IMR-90 (cell line): ENCODE data around the gene SURF6. TPM values are rescaled to one million over a fixed set of nuclear protein-coding genes. Genes with fewer than 3 reads are reported as not detected.

Source experiments
- ATAC-seq: fragments of 200-7000 bp; cut with Tn5 transposase; 2 replicates; pipeline ENCODE4 v1.9.1; 2020; ENCODE audit warnings: low read depth, mild to moderate bottlenecking, moderate library complexity
- BruUV-seq: library from RNA; stranded (reverse); fragments of 400-500 nt; replicated peaks from 2 replicates; lab custom pipeline; 2021; lab: Mats Ljungman, UMichigan
- CTCF ChIA-PET: fragments of 300-600 bp; formaldehyde crosslinking; extraction: SDS; loops from one replicate; lab custom pipeline; 2021; ENCODE audit warnings: antibody characterized with exemption; lab: Yijun Ruan, JAX
- POLR2A ChIA-PET: fragments of 300-600 bp; sonication (Branson Sonifier 250); formaldehyde crosslinking; loops from one replicate; lab custom pipeline; 2022; ENCODE audit warnings: antibody characterized with exemption; ENCODE audit not compliant: unreplicated experiment; lab: Charles Lee
- DNase-seq: peaks from one replicate; pipeline ENCODE4 v3.0.0; 2013
- H2AFZ ChIP-seq: replicated peaks from 2 replicates; pipeline ENCODE3; 2013; ENCODE audit warnings: low read length, mild to moderate bottlenecking; ENCODE audit not compliant: poor library complexity
- H2AK5ac ChIP-seq: 2 replicates; pipeline ENCODE4 v1.6.1; 2013; ENCODE audit warnings: low read depth, low read length, inconsistent platforms
- H2AK9ac ChIP-seq: replicated peaks from 2 replicates; pipeline ENCODE3; 2013; ENCODE audit warnings: mild to moderate bottlenecking, low read depth, low read length, moderate library complexity; ENCODE audit not compliant: poor library complexity
- H2BK120ac ChIP-seq: 2 replicates; pipeline ENCODE4 v1.6.1; 2013; ENCODE audit warnings: low read depth, low read length, inconsistent platforms
- H2BK15ac ChIP-seq: 3 replicates; pipeline ENCODE4 v1.6.1; 2013; ENCODE audit warnings: low read depth, low read length, inconsistent platforms
- H2BK20ac ChIP-seq: 2 replicates; pipeline ENCODE4 v1.6.1; 2013; ENCODE audit warnings: low read depth, mild to moderate bottlenecking, inconsistent platforms, low read length, moderate library complexity
- H2BK5ac ChIP-seq: 2 replicates; pipeline ENCODE4 v1.6.1; 2013; ENCODE audit warnings: mild to moderate bottlenecking, low read depth, low read length, inconsistent platforms; ENCODE audit not compliant: poor library complexity, severe bottlenecking
- H3K14ac ChIP-seq: replicated peaks from 2 replicates; pipeline ENCODE4 v1.6.1; 2013; ENCODE audit warnings: low read depth, low read length, inconsistent platforms
- H3K18ac ChIP-seq: 2 replicates; pipeline ENCODE4 v1.6.1; 2013; ENCODE audit warnings: low read depth, low read length, control low read depth
- H3K23ac ChIP-seq: 2 replicates; pipeline ENCODE4 v1.6.1; 2013; ENCODE audit warnings: low read depth, low read length, inconsistent platforms
- H3K27ac ChIP-seq: 2 replicates; pipeline ENCODE4 v1.5.1; 2013; ENCODE audit warnings: mild to moderate bottlenecking, control low read depth, low read length; ENCODE audit not compliant: insufficient read depth
- H3K27me3 ChIP-seq: 2 replicates; pipeline ENCODE4 v1.6.1; 2013; ENCODE audit warnings: low read length; ENCODE audit not compliant: control insufficient read depth, insufficient read depth
- H3K36me3 ChIP-seq: 2 replicates; pipeline ENCODE4 v1.6.1; 2013; ENCODE audit warnings: low read length, mixed read lengths; ENCODE audit not compliant: control insufficient read depth, insufficient read depth
- H3K4ac ChIP-seq: 2 replicates; pipeline ENCODE4 v1.6.1; 2013; ENCODE audit warnings: low read depth, low read length, inconsistent platforms
- H3K4me1 ChIP-seq: 2 replicates; pipeline ENCODE4 v1.6.1; 2013; ENCODE audit warnings: low read length, mixed read lengths; ENCODE audit not compliant: control insufficient read depth, insufficient read depth
- H3K4me2 ChIP-seq: 2 replicates; pipeline ENCODE4 v1.6.1; 2013; ENCODE audit warnings: low read depth, mild to moderate bottlenecking, control low read depth, low read length, moderate library complexity
- H3K4me3 ChIP-seq: 2 replicates; pipeline ENCODE4 v1.5.1; 2013; ENCODE audit warnings: low read depth, mild to moderate bottlenecking, control low read depth, low read length, moderate library complexity; ENCODE audit not compliant: insufficient read depth
- H3K56ac ChIP-seq: 2 replicates; pipeline ENCODE4 v1.6.1; 2013; ENCODE audit warnings: low read length, inconsistent platforms; ENCODE audit not compliant: insufficient read depth; ENCODE audit errors: extremely low read depth
- H3K79me1 ChIP-seq, 2 experiments: 2 replicates each; pipeline ENCODE4 v1.6.1; 2013; ENCODE audit warnings: low read length in 2 of 2, inconsistent platforms in 1 of 2, low read depth in 1 of 2
- H3K9ac ChIP-seq: 2 replicates; pipeline ENCODE4 v1.6.1; 2013; ENCODE audit warnings: low read depth, low read length, control low read depth
- H3K9me1 ChIP-seq: 2 replicates; pipeline ENCODE4 v1.6.1; 2013; ENCODE audit warnings: low read length, inconsistent platforms; ENCODE audit not compliant: insufficient read depth
- H3K9me3 ChIP-seq: 2 replicates; pipeline ENCODE4 v1.6.1; 2013; ENCODE audit warnings: low read length; ENCODE audit not compliant: control insufficient read depth, insufficient read depth
- H4K20me1 ChIP-seq: 2 replicates; pipeline ENCODE4 v1.6.1; 2013; ENCODE audit warnings: low read length, inconsistent platforms; ENCODE audit not compliant: insufficient read depth
- H4K5ac ChIP-seq: 2 replicates; pipeline ENCODE4 v1.6.1; 2013; ENCODE audit warnings: mild to moderate bottlenecking, low read depth, low read length, control low read depth
- H4K8ac ChIP-seq, 2 experiments: 2 replicates each; pipeline ENCODE4 v1.6.1; 2013; ENCODE audit warnings: low read depth in 2 of 2, low read length in 2 of 2, control low read depth in 1 of 2, inconsistent platforms in 1 of 2
- H4K91ac ChIP-seq: 2 replicates; pipeline ENCODE4 v1.6.1; 2013; ENCODE audit warnings: low read depth, low read length, inconsistent platforms; ENCODE audit not compliant: insufficient read depth
- BHLHE40 ChIP-seq: fragments of 150-350 bp; IDR thresholded peaks from 2 replicates; pipeline ENCODE4 v1.6.1; 2016; ENCODE audit warnings: mild to moderate bottlenecking, low read depth, low read length
- CEBPB ChIP-seq: IDR thresholded peaks from 2 replicates; pipeline ENCODE4 v1.6.1; 2012; ENCODE audit warnings: low read depth, low read length, improper control_type of control experiment
- CHD1 ChIP-seq: IDR thresholded peaks from 2 replicates; pipeline ENCODE4 v1.6.1; 2012; ENCODE audit warnings: low read depth, low read length, improper control_type of control experiment
- FOS ChIP-seq: fragments of 150-350 bp; IDR thresholded peaks from 2 replicates; pipeline ENCODE4 v1.6.1; 2016; ENCODE audit warnings: low read depth, low read length
- MAFK ChIP-seq: IDR thresholded peaks from 2 replicates; pipeline ENCODE4 v1.6.1; 2012; ENCODE audit warnings: low read depth, low read length, improper control_type of control experiment
- MAZ ChIP-seq: IDR thresholded peaks from 2 replicates; pipeline ENCODE4 v1.6.1; 2012; ENCODE audit warnings: low read depth, mild to moderate bottlenecking, low read length, improper control_type of control experiment, moderate library complexity, borderline replicate concordance
- MXI1 ChIP-seq: IDR thresholded peaks from 2 replicates; pipeline ENCODE4 v1.6.1; 2012; ENCODE audit warnings: low read depth, mild to moderate bottlenecking, low read length, moderate library complexity, borderline replicate concordance
- NFE2L2 ChIP-seq: fragments of 150-350 bp; IDR thresholded peaks from 2 replicates; pipeline ENCODE4 v1.6.1; 2016; ENCODE audit warnings: low read depth, mild to moderate bottlenecking, low read length
- POLR2A ChIP-seq: IDR thresholded peaks from 2 replicates; pipeline ENCODE4 v1.6.1; 2012; ENCODE audit warnings: mild to moderate bottlenecking, low read depth, low read length
- RAD21 ChIP-seq: IDR thresholded peaks from 2 replicates; pipeline ENCODE4 v1.6.1; 2012; ENCODE audit warnings: low read length, improper control_type of control experiment
- RCOR1 ChIP-seq: IDR thresholded peaks from 2 replicates; pipeline ENCODE4 v1.6.1; 2012; ENCODE audit warnings: mild to moderate bottlenecking, low read length, improper control_type of control experiment; ENCODE audit not compliant: insufficient replicate concordance
- RFX5 ChIP-seq: IDR thresholded peaks from 2 replicates; pipeline ENCODE4 v1.8.0; 2012; ENCODE audit warnings: low read depth, mild to moderate bottlenecking, low read length, moderate library complexity
- SMC3 ChIP-seq: fragments of 150-350 bp; IDR thresholded peaks from 2 replicates; pipeline ENCODE4 v1.6.1; 2016; ENCODE audit warnings: low read depth, mild to moderate bottlenecking, antibody characterized with exemption, low read length, moderate library complexity
- USF2 ChIP-seq: fragments of 150-350 bp; IDR thresholded peaks from 2 replicates; pipeline ENCODE4 v1.6.1; 2017; ENCODE audit warnings: mild to moderate bottlenecking, antibody characterized with exemption, low read length, low read depth
- whole genome bisulfite sequencing, 2 experiments: methylation state at CpG; one replicate each; pipeline versions ENCODE4 v1.1.5 to v1.1.7; 2013; ENCODE audit warnings: missing lambda C conversion rate in 2 of 2; ENCODE audit not compliant: insufficient read length in 1 of 2; ENCODE audit errors: extremely low coverage in 2 of 2; 5-methylcytosine and 5-hydroxymethylcytosine counted together
- dilution Hi-C: fragments of 300-500 bp; cut with HindIII; formaldehyde crosslinking; loops from one replicate; pipeline ENCODE4 v1.14.3; 2018; ENCODE audit warnings: low sequenced_read_pairs; ENCODE audit not compliant: unreplicated experiment
- in situ Hi-C: fragments of 300-500 bp; cut with MboI; formaldehyde crosslinking; loops from 3 replicates; pipeline ENCODE4 v1.14.3; 2019; ENCODE audit warnings: low sequenced_read_pairs, inconsistent platforms, mixed read lengths
- intact Hi-C: fragments of 100-400 bp; cut with micrococcal nuclease; formaldehyde crosslinking; loops from 2 replicates; pipeline ENCODE4 v1.10.0; 2022
- polyA plus RNA-seq, 3 experiments: library from polyadenylated mRNA; depleted of rRNA; stranded (reverse); fragments of >200 nt; gene quantifications; 2 replicates each; pipeline ENCODE4 v1.2.3, GENCODE V29; 2012; ENCODE audit warnings: low replicate concordance in 1 of 3
- total RNA-seq: library from RNA; depleted of rRNA; stranded (reverse); fragments of >200 nt; gene quantifications from 2 replicates; pipeline ENCODE4 v1.2.3, GENCODE V29; 2012
- TF ChIP-seq, protein P1 (sequence below): fragments of 150-350 bp; IDR thresholded peaks from 2 replicates; pipeline ENCODE4 v1.6.1; 2016; ENCODE audit warnings: low read depth, mild to moderate bottlenecking, low read length, moderate library complexity, borderline replicate concordance
- TF ChIP-seq, protein P2 (sequence below): conservative IDR thresholded peaks from 2 replicates; pipeline ENCODE4 v1.5.1; 2012; ENCODE audit warnings: mild to moderate bottlenecking, low read depth, low read length, improper control_type of control experiment

Gene SURF6
- total and polyA plus RNA-seq, 2 of the 4 experiments (the other 2 are of a cell fraction), result 6.1 to 12.8 TPM

GRCh38 chr9:133366435-133366834, 30.4 kb upstream of the SURF6 start:
- in situ Hi-C loops, result no loop called here
- Histone ChIP-seq H3K27me3 (no peaks in the 10 kb centered on the region), H2BK5ac (no peak overlapping the region), H2BK20ac (no peak overlapping the region), H3K23ac (no peak overlapping the region), H4K20me1 (peaks cover 96% of the 10 kb centered on the region), H3K9me1 (peaks cover 22% of the 10 kb centered on the region), H3K4ac (no peak overlapping the region), H3K56ac (no peak overlapping the region), H4K8ac (no peak overlapping the region), H3K27ac (no peak overlapping the region), H2AK9ac (no peak overlapping the region), H2AK5ac (no peak overlapping the region), H2AFZ (no peak overlapping the region), H2BK120ac (no peak overlapping the region), H2BK15ac (no peak overlapping the region), H3K9ac (no peak overlapping the region), H3K79me1 (peaks cover 33 to 79% of the 10 kb centered on the region in 2 experiments), H3K4me3 (no peak overlapping the region), H3K36me3 (peaks cover 86% of the 10 kb centered on the region), H3K4me2 (no peak overlapping the region), H3K9me3 (no peaks in the 10 kb centered on the region), H4K5ac (no peak overlapping the region), H4K91ac (no peak overlapping the region), H3K4me1 (peaks cover 6% of the 10 kb centered on the region), H3K14ac (no peak overlapping the region), H3K18ac (no peak overlapping the region)
- 100% methylated on average over 2 of the region's 11 CpGs; no CpG with 5 or more reads in 1 of the 2 experiments for WGBS, 2 experiments
- DNase-seq, result no peak
- no TSS peak for BruUV-seq
- ChIA-PET POLR2A (no interaction called here), CTCF (no interaction called here)
- ATAC-seq, result no peak
- TF ChIP-seq BHLHE40 (no peak), FOS (no peak), MAFK (no peak), RFX5 (no peak), MAZ (no peak), NFE2L2 (no peak), CHD1 (no peak), RAD21 (no peak), POLR2A (no peak), CEBPB (no peak), MXI1 (no peak), SMC3 (no peak), USF2 (no peak), RCOR1 (no peak)
- TF ChIP-seq, protein P1, sequence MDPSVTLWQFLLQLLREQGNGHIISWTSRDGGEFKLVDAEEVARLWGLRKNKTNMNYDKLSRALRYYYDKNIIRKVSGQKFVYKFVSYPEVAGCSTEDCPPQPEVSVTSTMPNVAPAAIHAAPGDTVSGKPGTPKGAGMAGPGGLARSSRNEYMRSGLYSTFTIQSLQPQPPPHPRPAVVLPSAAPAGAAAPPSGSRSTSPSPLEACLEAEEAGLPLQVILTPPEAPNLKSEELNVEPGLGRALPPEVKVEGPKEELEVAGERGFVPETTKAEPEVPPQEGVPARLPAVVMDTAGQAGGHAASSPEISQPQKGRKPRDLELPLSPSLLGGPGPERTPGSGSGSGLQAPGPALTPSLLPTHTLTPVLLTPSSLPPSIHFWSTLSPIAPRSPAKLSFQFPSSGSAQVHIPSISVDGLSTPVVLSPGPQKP, result no peak
- TF ChIP-seq, protein P2, sequence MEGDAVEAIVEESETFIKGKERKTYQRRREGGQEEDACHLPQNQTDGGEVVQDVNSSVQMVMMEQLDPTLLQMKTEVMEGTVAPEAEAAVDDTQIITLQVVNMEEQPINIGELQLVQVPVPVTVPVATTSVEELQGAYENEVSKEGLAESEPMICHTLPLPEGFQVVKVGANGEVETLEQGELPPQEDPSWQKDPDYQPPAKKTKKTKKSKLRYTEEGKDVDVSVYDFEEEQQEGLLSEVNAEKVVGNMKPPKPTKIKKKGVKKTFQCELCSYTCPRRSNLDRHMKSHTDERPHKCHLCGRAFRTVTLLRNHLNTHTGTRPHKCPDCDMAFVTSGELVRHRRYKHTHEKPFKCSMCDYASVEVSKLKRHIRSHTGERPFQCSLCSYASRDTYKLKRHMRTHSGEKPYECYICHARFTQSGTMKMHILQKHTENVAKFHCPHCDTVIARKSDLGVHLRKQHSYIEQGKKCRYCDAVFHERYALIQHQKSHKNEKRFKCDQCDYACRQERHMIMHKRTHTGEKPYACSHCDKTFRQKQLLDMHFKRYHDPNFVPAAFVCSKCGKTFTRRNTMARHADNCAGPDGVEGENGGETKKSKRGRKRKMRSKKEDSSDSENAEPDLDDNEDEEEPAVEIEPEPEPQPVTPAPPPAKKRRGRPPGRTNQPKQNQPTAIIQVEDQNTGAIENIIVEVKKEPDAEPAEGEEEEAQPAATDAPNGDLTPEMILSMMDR, result no peak
- dilution Hi-C loops, result no loop called here
- intact Hi-C loops, result no loop called here
